Uterus (tissue), 4 donors: ENCODE data around the gene BRI3. TPM values are rescaled to one million over a fixed set of nuclear protein-coding genes. Genes with fewer than 3 reads are reported as not detected.

Experiments
- DNase-seq, 2 donors: peaks; one replicate each; pipeline ENCODE4 v3.0.0-alpha.2; 2019 to 2020
- H3K27ac ChIP-seq, 2 donors: fragments of 200-600 bp; sonication (generic); 1 replicate in 1 of 2; 2 replicates in 1 of 2; pipeline ENCODE4 v1.5.1; 2016 to 2018
- H3K27me3 ChIP-seq, 2 donors: fragments of 200-600 bp; sonication (generic); one replicate each; pipeline ENCODE4 v1.5.1; 2018 to 2019; ENCODE audit warnings: control low read depth in 1 of 2
- H3K36me3 ChIP-seq, 2 donors: fragments of 200-600 bp; sonication (generic); one replicate each; pipeline ENCODE4 v1.5.1; 2019; ENCODE audit warnings: control low read depth in 1 of 2
- H3K4me1 ChIP-seq, 2 donors: fragments of 200-600 bp; sonication (generic); one replicate each; pipeline ENCODE4 v1.5.1; 2018 to 2019; ENCODE audit warnings: control low read depth in 1 of 2
- H3K4me3 ChIP-seq, 2 donors: fragments of 200-600 bp; sonication (generic); 1 replicate in 1 of 2; 2 replicates in 1 of 2; pipeline ENCODE4 v1.5.1; 2018 to 2019; ENCODE audit warnings: mild to moderate bottlenecking in 1 of 2
- H3K9me3 ChIP-seq, 2 donors: fragments of 200-600 bp; sonication (generic); one replicate each; pipeline ENCODE4 v1.5.1; 2019; ENCODE audit warnings: control low read depth in 1 of 2
- POLR2A ChIP-seq, 2 donors: fragments of 450-650 bp; IDR thresholded peaks; one replicate each; pipeline ENCODE4 v1.6.1; 2016; ENCODE audit warnings: antibody characterized with exemption in 2 of 2, mild to moderate bottlenecking in 1 of 2, moderate library complexity in 1 of 2
- intact Hi-C: fragments of 100-400 bp; cut with DNase I; formaldehyde crosslinking; loops from one replicate; pipeline ENCODE4 v1.15.1; 2023; ENCODE audit warnings: low total_unique reads
- total RNA-seq, 4 donors: library from RNA; depleted of rRNA in 3 of 4; stranded (reverse); fragments of >200 nt in 3 of 4; gene quantifications; one replicate each; pipeline versions ENCODE4 v1.1.0 to v1.2.4, GENCODE V29; 2014 to 2023
- TF ChIP-seq, protein P1 (sequence below), 4 experiments: fragments of 200-600 bp in 2 of 4; fragments of 450-650 bp in 2 of 4; sonication (generic) in 2 of 4; IDR thresholded peaks; one replicate each; pipeline ENCODE4 v1.5.1; 2016 to 2019; ENCODE audit warnings: antibody characterized with exemption in 4 of 4, mild to moderate bottlenecking in 2 of 4, moderate library complexity in 1 of 4
- donor health status: DM: yes; HTN: yes; CAD: no.

Gene BRI3
- total RNA-seq, 4 donors from 2014 or later: 8.5 to 161 (median 28.1) TPM

DNA sequence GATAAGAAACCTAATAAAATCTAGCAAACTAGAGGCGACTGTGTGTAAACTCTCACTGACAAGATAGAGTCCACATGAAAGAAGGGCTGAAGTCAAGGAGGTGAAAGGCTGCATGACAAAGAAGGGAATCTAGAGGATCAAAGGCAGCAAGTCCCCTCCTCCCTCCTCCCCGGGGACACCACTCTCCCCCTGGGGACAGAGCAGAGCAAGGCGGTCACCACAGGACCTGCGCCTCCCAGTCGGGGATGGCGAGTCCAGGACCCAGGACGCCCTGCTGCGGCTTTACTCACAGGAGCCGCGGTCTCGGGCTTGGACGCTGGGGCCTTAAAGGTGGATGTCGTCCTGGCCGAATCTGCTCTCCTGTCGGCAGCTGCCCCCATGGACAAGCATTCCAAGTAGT, 22.4 kb downstream of the BRI3 start:
- Histone ChIP-seq H3K36me3 (no peaks in the 10 kb centered on the region), H3K4me1 (no peaks in the 10 kb centered on the region), H3K27ac (no peak overlapping the region), H3K9me3 (no peaks in the 10 kb centered on the region), H3K4me3 (no peak overlapping the region), H3K27me3 (no peaks in the 10 kb centered on the region)
- DNase-seq: no peak
- TF ChIP-seq POLR2A (IDR thresholded peaks at IDR 0.05): no peak
- TF ChIP-seq, protein P1, sequence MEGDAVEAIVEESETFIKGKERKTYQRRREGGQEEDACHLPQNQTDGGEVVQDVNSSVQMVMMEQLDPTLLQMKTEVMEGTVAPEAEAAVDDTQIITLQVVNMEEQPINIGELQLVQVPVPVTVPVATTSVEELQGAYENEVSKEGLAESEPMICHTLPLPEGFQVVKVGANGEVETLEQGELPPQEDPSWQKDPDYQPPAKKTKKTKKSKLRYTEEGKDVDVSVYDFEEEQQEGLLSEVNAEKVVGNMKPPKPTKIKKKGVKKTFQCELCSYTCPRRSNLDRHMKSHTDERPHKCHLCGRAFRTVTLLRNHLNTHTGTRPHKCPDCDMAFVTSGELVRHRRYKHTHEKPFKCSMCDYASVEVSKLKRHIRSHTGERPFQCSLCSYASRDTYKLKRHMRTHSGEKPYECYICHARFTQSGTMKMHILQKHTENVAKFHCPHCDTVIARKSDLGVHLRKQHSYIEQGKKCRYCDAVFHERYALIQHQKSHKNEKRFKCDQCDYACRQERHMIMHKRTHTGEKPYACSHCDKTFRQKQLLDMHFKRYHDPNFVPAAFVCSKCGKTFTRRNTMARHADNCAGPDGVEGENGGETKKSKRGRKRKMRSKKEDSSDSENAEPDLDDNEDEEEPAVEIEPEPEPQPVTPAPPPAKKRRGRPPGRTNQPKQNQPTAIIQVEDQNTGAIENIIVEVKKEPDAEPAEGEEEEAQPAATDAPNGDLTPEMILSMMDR (IDR thresholded peaks at IDR 0.05): no peak
- intact Hi-C loops: no loop called here

DNA sequence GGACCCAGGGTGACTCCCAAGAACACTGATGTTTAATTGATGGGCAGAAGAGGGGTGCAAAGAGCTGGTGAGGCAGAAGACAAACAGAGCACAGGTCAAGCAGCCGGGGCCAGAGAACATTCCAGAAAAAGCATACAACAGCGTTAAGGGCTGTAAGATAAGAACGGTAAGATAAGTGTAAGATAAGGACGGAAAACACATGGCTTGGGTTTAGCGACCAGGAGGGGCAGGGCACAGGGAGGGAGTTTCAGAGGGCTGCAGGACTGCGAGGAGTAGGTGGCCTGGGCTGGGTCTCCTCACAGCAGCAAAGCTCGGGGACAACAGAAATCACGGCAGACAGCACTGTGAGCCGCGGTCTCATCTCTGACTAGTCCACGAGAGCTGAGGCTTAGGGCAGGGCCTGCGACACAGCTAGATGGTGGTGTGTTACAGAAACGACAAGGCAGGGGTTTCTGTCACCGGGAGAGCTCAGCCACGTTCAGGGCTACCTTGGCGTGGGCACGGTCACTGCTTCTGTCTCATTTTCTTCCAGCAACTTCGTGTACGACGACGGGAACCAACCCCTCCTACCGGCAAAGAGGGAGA, 24.6 kb downstream of the BRI3 start:
- no peak overlapping the region for H3K4me3 ChIP-seq
- intact Hi-C loops: no loop called here
- no peaks in the 10 kb centered on the region for H3K36me3 ChIP-seq
- no peak for DNase-seq
- H3K9me3 ChIP-seq: no peaks in the 10 kb centered on the region
- no peaks in the 10 kb centered on the region for H3K4me1 ChIP-seq
- no peaks in the 10 kb centered on the region for H3K27me3 ChIP-seq
- TF ChIP-seq POLR2A (IDR thresholded peaks at IDR 0.05): no peak
- TF ChIP-seq, protein P1 (IDR thresholded peaks at IDR 0.05): no peak
- H3K27ac ChIP-seq: no peak overlapping the region

- no peaks in the 10 kb centered on the region for H3K27me3 ChIP-seq
- H3K36me3 ChIP-seq: no peaks in the 10 kb centered on the region
- no peak overlapping the region for H3K4me3 ChIP-seq
- no peak for DNase-seq
- no peak overlapping the region for H3K27ac ChIP-seq
- TF ChIP-seq, protein P1 (IDR thresholded peaks at IDR 0.05): no peak
- TF ChIP-seq POLR2A (IDR thresholded peaks at IDR 0.05): no peak
- no peaks in the 10 kb centered on the region for H3K4me1 ChIP-seq
- intact Hi-C loops: no loop called here
- H3K9me3 ChIP-seq: no peaks in the 10 kb centered on the region
Measured at GRCh38 chr7:98307971-98308466, 26.5 kb downstream of the BRI3 start.

DNA sequence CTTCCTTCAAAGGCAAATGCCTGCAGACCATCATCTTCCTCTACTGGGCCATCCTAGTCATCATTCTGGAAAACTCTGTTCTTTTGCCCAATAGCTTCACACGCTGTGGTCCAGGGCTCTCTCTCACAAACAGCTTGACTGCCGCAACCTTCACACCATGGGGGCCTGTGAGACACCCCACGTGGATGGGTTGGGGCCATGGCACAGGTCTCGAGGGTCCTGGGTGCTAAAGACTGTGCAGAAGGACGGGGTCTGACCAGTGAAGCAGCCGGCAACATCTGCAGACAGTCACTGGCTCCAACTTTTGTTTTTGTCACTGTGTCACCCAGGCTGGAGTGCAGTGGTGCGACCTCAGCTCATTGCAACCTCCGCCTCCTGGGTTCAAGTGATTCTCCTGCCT, 28.1 kb downstream of the BRI3 start:
- no peak overlapping the region for H3K4me3 ChIP-seq
- no peaks in the 10 kb centered on the region for H3K4me1 ChIP-seq
- H3K27ac ChIP-seq: no peak overlapping the region
- no peaks in the 10 kb centered on the region for H3K9me3 ChIP-seq
- H3K27me3 ChIP-seq: no peaks in the 10 kb centered on the region
- intact Hi-C loops: no loop called here
- no peak for DNase-seq
- no peaks in the 10 kb centered on the region for H3K36me3 ChIP-seq
- no peak for TF ChIP-seq POLR2A (IDR thresholded peaks at IDR 0.05)
- TF ChIP-seq, protein P1 (IDR thresholded peaks at IDR 0.05): no peak

DNA sequence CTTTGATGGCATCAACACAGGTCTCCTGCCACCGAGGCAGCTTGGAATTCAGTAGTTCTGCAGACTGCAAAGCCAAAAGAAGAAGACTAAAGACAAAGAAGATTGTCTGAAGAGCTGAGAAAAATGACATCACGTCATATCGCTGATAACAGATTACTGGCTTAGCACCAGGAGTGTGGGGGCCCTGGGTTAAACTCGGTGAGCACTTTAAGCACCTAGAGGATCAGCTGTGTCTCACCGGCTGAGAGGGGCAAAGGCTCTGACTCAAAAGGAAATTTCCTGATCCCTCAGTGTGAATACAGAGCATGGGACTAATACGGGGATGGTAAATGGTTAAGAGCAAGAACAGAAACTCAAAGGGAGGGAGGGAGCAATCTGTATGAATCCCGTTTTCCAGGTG, 30.7 kb downstream of the BRI3 start:
- no peak overlapping the region for H3K4me3 ChIP-seq
- intact Hi-C loops: no loop called here
- H3K27ac ChIP-seq: no peak overlapping the region
- H3K9me3 ChIP-seq: no peaks in the 10 kb centered on the region
- no peaks in the 10 kb centered on the region for H3K4me1 ChIP-seq
- DNase-seq: no peak
- no peaks in the 10 kb centered on the region for H3K36me3 ChIP-seq
- H3K27me3 ChIP-seq: no peaks in the 10 kb centered on the region
- TF ChIP-seq POLR2A (IDR thresholded peaks at IDR 0.05): no peak
- TF ChIP-seq, protein P1 (IDR thresholded peaks at IDR 0.05): no peak
